ENCODE data around the gene WFDC2.

Gene WFDC2

GRCh38 chr20:45427236-45428149 lies 42.1 kb upstream of the WFDC2 start:
- Mint-ChIP-seq H3K4me1 (no peaks in the 10 kb centered on the region), H3K4me3 (no peak overlapping the region), H3K9me3 (no peaks in the 10 kb centered on the region), H3K27me3 (ENCODE audit: low read depth) (no peaks in the 10 kb centered on the region), H3K27ac (no peak overlapping the region), H3K36me3 (ENCODE audit: low read depth) (peaks cover 11% of the 10 kb centered on the region)
- no peak for TF ChIP-seq CTCF (IDR thresholded peaks at IDR 0.05; ENCODE audit: unreplicated experiment in 3 of 3)

- no peaks in the 10 kb centered on the region for H3K9me3 Mint-ChIP-seq
- H3K4me3 Mint-ChIP-seq: no peak overlapping the region
- no peak overlapping the region for H3K27ac Mint-ChIP-seq
- no peaks in the 10 kb centered on the region for H3K4me1 Mint-ChIP-seq
- H3K27me3 Mint-ChIP-seq (ENCODE audit: low read depth): no peaks in the 10 kb centered on the region
- no peak for TF ChIP-seq CTCF (IDR thresholded peaks at IDR 0.05; ENCODE audit: unreplicated experiment in 3 of 3)
- peaks cover 3% of the 10 kb centered on the region for H3K36me3 Mint-ChIP-seq (ENCODE audit: low read depth)
Measured at GRCh38 chr20:45429618-45430017, 39.9 kb upstream of the WFDC2 start.

- no peak for TF ChIP-seq CTCF (IDR thresholded peaks at IDR 0.05; ENCODE audit: unreplicated experiment in 3 of 3)
- Mint-ChIP-seq H3K27me3 (ENCODE audit: low read depth) (peaks cover 12% of the 10 kb centered on the region), H3K27ac (no peak overlapping the region)
Measured at GRCh38 chr20:45432294-45432693, 37.3 kb upstream of the WFDC2 start.

GRCh38 chr20:45433316-45433715 lies 36.2 kb upstream of the WFDC2 start:
- no peak overlapping the region for H3K27ac Mint-ChIP-seq
- no peaks in the 10 kb centered on the region for H3K36me3 Mint-ChIP-seq (ENCODE audit: low read depth)

More at GRCh38 chr20:45432294-45432693, 37.3 kb upstream of the WFDC2 start:
- Mint-ChIP-seq H3K9me3 (no peaks in the 10 kb centered on the region), H3K4me3 (no peak overlapping the region), H3K36me3 (ENCODE audit: low read depth) (no peaks in the 10 kb centered on the region), H3K4me1 (no peaks in the 10 kb centered on the region)

GRCh38 chr20:45433976-45434375 lies 35.6 kb upstream of the WFDC2 start:
- Mint-ChIP-seq H3K27me3 (ENCODE audit: low read depth) (peaks cover 12% of the 10 kb centered on the region), H3K4me3 (no peak overlapping the region), H3K9me3 (no peaks in the 10 kb centered on the region), H3K27ac (no peak overlapping the region), H3K36me3 (ENCODE audit: low read depth) (no peaks in the 10 kb centered on the region), H3K4me1 (no peaks in the 10 kb centered on the region)
- no peak for TF ChIP-seq CTCF (IDR thresholded peaks at IDR 0.05; ENCODE audit: unreplicated experiment in 3 of 3)

More at GRCh38 chr20:45433316-45433715, 36.2 kb upstream of the WFDC2 start:
- no peak overlapping the region for H3K4me3 Mint-ChIP-seq
- no peaks in the 10 kb centered on the region for H3K4me1 Mint-ChIP-seq
- TF ChIP-seq CTCF (IDR thresholded peaks at IDR 0.05; ENCODE audit: unreplicated experiment in 3 of 3): no peak
- no peaks in the 10 kb centered on the region for H3K9me3 Mint-ChIP-seq
- peaks cover 12% of the 10 kb centered on the region for H3K27me3 Mint-ChIP-seq (ENCODE audit: low read depth)

All from nephron (organoid).